Measurements from ENCODE around the gene NCEH1.
"Not testable (repeated sequence)": the region's sequence is repeated elsewhere in the genome, so short reads cannot be mapped to it uniquely, and the experiment has no call there.

Gene NCEH1

DNA sequence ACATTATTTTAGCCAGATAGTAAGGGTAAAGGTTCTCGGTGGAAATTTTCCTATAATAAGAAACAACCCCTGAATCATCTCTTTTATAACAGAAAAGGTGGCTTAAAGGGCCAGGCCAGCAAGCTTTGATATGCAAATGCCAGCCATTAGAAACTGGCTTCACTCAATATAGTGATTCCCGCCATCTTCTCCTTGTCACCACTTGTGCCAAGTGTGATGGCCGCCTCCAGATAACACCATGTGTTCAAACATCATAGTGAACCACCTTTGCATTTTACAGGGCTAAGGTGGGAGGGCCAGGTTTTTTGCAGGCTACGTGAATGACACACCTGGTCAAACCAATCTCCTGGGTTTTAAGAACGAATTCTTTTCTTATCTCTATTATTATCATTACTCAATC lies 31.3 kb downstream of the NCEH1 start:
- no peak for DNase-seq (ENCODE audit: extremely low read depth in 1 of 2, low read depth in 1 of 2)

DNA sequence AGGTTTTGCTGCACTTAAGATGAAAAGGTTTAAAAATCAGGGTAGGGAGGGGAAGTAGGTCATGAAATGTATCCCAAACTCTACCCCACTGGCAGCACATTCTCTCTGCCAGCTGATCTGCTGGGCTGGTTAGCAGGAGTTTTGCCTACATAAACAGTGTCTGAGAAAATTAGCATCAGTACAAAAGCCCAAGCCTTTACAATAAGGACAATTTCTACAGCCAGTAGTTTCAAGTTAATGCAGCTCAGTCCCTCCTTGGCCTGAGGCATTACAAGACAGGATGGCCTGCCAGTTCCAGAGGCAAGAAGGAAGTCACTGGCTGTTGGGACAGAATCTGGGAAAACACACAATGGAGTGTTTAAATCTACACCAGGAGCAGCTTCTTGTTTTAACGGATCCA lies 32.8 kb downstream of the NCEH1 start:
- DNase-seq (ENCODE audit: extremely low read depth in 1 of 2, low read depth in 1 of 2), result no peak

DNA sequence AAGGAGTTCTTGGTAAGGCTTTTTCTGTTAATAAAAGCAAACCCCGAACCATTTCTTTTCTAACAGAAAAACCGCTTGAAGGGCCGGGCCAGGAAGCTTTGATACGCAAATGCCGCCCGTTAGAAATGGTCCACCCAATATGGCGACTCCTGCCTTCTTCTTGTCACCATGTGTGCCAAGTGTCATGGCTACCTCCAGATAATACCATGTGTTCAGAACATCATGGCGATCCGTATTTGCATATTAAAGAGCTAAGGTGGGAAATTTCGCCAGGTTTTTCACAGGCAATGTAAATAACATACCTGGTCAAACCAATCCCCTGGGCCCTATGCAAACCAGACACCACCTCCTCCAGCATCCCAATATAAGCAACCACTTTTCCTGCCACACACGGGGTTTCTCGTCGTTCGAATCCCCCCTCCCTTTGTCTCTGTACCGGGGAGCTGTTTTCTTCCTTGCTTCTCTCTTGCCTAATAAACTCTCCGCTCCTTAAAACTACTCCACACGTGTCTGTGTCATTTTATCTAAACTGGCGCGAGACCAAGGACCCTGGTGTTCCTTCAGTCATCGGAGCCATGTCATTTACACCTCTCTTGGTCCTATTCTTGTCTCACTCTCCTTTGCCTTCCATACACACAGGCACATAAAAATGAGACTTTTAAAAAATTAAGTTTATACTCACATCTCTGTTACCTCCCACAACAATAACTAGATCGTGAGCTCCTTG lies 34.5 kb downstream of the NCEH1 start:
- no peak for DNase-seq (ENCODE audit: extremely low read depth in 1 of 2, low read depth in 1 of 2)

DNA sequence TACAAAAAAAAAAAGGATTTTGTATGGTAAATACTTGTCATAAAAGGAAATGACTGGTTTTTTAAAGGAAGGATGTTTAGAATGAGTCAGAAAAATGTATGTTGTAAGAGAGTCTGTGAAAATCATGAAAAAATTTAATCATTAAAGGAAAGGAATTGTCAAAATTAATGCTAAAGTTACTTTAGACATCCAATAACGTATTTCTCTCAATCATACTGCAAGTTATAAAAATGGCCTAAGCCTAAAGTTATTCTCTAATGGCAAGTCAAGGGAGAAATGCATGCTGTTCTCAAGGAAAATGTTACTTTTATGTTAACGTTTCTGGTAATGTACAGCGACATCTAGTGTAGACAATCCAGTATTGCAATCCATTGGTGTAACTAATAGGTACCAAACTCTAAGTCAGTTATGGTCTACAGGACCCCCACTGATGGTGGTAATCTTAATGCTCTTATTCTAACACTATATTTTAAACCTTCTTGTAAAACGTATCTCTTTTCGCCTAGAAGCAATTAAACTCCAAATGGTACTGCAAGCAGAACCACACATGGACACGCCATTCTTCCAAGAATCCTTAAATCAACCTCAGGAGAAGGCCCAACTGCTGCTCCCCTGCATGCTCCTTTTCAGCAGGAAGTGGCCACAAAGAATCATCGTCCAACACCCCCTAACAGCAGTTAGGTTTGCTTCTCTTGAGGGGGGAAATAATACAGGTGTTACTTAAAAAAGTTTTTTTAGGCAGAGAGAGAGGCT lies 35.2 kb downstream of the NCEH1 start:
- DNase-seq (ENCODE audit: extremely low read depth in 1 of 2, low read depth in 1 of 2), result no peak

DNA sequence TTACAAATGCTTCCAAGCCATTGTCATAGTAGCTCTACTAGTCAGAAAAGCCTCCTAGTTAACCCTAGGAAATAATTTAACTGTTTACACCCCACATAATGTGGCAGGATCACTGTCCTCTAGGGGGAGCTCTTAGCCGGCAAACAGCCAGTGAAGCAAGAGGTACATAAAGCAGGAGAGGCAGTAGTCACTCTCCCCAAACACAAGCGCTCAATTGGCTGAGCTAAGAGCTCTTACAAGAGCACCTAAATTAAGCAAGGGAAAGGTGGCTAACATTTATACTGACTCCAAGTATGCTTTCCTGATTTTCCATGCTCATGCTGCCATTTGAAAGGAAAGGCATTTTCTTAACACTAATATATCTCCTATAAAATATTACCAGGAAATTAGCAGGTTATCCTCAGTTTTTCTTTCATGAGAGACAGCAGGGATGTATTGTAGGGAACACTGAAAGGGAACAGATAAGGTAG lies 37.6 kb downstream of the NCEH1 start:
- DNase-seq (ENCODE audit: extremely low read depth in 1 of 2, low read depth in 1 of 2), result peak; percentile 13 to 56

DNA sequence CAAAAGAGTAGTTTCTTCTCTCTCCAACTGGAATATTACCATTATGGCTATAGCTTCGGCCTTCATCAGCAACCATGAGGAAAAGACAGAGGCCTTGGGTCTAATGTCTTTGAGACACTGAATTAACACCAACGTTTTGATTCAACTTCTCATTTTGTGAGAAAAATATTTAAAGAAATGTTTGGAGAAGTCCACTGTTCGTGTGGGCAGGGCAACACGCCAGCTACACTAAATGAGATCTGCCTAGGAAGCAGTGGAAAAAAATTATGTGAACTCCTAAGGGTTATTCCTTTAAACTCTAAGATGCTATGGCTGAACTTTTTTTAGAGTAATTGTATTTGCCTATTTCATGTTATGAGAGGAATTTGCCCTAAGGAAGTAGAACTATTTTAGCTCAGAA lies 41.8 kb downstream of the NCEH1 start:
- DNase-seq (ENCODE audit: extremely low read depth in 1 of 2, low read depth in 1 of 2), result no peak

DNA sequence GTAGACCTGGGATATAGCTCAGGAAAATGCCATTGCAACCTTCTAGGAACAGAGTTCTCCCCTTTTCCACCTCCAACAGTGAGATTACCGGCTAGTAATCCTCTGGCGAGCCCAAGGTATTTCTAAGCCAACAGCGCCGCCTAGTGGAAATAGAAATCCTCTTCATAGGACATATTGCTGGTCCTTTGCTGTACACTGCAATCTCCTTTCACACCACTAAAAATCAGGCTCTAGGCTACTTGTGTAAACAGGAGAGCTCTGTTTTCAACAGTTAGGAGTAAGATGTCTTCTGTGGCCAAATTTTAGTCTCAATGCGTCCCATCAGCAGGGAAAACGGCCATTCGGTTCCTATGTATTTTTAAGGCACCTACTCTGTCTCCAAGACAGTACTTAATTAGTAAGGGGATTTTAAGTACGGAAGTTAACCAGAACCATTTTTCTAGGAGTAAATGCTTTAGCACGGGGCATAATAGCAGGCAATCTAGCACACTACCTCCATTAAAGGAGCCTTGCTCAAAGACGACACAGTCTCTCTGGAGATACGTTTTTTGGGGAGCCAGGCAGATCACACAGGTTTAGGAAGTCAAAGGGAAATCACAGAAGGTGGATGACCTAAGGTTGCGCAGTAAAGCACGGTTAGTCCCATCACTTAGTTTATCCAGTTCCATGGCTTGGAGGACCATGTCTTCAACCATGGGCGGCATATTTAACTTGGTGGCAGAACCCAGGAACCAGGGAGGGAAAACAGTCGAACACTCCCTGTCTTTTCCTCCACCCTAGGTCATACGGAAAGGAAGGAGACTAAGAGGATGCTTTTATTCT lies 43.8 kb downstream of the NCEH1 start:
- peak; percentile 17 to 66 for DNase-seq (ENCODE audit: extremely low read depth in 1 of 2, low read depth in 1 of 2)

DNA sequence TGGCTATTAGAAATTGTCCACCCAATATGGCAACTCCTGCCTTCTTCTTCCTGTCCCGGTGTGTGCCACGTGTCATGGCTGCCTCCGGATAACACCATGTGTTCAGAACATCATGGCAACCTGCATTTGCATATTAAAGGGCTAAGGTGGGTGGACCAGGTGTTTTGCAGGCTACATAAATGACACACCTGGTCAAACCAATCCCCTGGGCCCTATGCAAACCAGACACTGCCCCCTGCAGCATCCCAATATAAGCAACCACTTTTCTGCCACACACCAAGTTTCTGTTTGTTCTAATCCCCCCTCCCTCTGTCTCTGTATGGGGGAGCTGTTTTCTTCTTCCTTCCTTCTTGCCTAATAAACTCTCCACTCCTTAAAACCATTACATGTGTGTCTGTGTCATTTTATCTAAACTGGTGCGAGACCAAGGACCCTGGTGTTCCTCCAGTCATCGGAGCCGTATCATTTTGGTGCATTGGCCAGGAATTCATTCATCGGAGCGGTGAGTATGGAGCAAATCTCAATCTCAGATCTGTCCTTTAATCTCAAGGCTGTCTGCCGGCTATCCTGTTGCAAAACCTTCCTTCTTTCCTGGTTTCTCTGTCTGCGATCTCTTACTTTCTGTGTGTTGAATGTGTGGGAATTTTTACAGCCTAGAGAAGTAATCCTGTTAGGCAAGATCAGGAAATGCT lies 44.5 kb downstream of the NCEH1 start:
- no peak for DNase-seq (ENCODE audit: extremely low read depth in 1 of 2, low read depth in 1 of 2)

DNA sequence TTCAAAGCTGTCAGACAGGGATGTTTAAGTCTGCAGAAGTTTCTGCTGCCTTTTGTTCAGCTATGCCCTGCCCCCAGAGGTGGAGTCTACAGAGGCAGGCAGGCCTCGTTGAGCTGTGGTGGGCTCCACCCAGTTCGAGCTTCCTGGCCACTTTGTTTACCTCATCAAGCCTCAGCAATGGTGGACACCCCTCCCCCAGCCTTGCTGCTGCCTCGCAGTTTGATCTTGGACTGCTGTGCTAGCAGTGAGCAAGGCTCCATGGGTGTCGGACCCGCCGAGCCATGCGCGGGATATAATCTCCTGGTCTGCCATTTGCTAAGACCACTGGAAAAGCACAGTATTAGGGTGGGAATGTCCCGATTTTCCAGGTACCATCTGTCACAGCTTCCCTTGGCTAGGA lies 45.4 kb downstream of the NCEH1 start:
- DNase-seq (ENCODE audit: extremely low read depth in 1 of 2, low read depth in 1 of 2), result not testable (repeated sequence)

DNA sequence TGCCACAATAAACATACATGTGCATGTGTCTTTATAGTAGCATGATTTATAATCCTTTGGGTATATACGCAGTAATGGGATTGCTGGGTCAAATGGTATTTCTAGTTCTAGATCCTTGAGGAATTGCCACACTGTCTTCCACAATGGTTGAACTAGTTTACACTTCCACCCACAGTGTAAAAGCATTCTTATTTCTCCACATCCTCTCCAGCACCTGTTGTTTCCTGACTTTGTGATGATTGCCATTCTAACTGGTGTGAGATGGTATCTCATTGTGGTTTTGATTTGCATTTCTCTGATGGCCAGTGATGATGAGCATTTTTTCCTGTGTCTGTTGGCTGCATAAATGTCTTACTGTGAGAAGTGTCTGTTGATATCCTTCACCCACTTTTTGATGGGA lies 50.4 kb downstream of the NCEH1 start:
- DNase-seq (ENCODE audit: extremely low read depth in 1 of 2, low read depth in 1 of 2), result not testable (repeated sequence)

DNA sequence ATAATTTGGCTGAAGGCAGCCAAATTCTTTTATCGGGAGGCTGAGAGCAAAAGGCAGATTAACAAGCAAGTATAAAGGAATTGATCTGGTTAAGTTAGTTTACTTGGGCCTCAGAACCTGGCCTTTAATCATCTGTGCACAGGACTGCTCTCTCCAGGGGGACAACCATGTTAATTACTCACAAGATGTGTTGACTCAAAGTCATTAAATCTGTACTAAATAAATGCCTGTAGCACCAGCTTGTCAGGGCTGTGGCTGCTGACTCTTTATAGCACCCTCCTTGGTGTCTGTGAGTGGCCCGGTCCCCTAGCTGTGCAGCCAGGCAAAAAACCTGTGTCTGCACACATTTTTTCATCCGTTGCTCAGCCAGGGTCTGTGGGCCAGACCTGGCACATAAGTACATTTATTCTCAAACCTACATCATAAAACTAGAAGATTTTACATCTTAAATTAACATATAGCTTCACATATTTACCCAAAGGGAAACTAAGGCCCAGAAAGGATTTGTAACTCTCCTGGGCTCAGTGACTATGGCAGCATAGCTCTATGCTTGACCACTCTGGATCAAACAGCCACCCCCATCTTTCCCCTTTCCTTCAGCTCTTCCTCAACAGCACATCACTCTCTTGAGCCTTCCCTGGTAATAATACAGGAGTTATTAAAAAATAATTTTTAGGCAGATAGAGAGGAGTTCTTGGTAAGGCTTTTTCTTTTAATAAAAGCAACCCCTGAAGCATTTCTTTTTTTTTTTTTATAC lies 51.4 kb downstream of the NCEH1 start:
- DNase-seq (ENCODE audit: extremely low read depth in 1 of 2, low read depth in 1 of 2), result no peak

DNA sequence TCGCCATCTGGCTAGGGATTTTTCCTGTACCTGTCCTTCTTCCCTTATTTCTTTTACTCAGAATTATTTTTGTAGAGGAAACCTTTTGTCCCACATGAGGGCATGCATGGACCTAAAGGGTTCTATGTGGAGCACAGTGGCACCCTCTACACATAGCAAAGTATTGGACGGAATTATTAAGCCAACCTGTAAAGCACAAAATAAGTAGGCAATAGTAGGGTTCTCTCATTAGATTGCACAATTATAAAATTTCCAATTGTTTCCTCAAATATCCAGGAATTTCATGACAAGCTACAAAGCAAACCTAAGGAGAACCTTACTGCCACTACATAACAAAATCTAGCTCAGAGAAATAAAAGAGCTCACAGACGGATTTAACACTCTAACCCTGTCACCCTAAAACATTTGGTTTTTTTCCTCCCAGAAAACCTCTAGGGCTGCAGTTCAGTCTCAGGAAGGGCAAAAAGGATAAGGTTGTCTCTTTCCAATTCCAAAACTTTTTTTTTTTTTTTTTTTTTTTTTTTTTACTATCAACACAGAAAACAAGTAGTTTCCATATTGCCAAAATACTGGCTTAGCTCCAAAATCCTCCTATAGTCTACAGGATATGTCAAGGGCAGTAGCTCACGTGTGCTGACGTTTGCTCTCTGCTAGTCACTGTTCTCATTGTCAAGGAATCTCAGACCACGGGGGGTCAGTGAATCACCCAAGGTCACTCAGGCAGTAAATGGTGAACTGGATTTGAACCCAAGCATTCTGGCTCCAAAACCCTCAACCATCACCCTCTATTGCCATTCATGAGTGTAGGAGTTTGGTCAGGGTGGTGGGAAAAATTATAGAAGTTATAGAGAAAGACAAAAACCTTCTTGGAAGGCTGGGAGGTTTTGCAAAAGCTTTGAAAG lies 52.3 kb downstream of the NCEH1 start:
- no peak for DNase-seq (ENCODE audit: extremely low read depth in 1 of 2, low read depth in 1 of 2)

DNA sequence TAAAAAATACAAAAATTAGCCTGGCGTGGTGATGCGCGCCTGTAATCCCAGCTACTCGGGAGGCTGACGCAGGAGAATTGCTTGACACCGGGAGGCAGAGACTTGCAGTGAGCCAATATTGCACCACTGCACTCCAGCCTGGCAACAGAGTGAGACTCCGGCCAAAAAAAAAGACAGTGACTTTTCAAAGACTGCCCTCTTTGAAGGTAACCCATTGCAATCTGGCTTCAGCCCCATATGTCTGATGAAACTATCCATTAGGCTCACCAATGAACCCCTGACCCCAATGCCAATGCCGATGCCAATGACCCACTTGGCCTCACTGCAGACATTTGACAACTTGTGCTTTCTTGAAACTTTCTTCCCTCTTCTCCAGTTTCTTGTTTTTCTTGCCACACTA lies 54.3 kb downstream of the NCEH1 start:
- no peak for DNase-seq (ENCODE audit: extremely low read depth in 1 of 2, low read depth in 1 of 2)

DNA sequence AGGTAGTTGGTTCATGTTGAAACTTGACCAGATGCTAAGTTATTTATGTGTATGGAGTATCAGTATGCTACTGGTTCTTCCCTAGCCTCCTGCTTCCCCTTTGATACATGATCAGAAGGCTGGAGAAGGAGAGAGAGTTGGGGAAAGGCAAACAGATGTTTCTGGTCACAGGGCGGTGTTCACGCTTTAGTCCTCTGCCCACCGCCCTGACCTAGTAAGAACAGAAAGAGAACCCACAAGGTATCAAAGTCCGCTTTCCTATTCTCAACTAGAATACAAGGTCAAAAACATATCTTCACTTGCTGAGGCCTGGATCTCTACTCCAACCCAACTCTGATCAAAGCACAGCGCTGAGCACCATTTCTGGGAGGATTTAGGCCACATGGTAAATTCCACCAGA lies 55.5 kb downstream of the NCEH1 start:
- no peak for DNase-seq (ENCODE audit: extremely low read depth in 1 of 2, low read depth in 1 of 2)

DNA sequence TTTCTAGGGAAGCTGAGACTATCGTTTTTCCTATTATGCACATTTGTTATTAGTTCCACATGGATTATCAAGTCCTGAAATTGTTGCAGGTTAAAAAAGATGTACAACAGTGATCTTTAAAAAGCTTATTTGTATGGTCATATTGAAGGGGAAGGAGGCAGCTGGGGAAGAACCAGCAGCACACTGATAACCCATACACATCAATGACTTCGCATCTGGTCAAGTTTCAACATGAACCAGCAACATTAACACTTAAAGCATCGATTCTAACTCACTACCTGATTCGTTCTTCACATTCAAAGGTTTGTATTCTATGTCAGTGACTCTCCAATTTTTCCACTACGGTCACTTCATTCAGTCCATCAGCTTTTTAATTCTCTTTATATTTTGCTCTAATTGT lies 56.4 kb downstream of the NCEH1 start:
- DNase-seq (ENCODE audit: extremely low read depth in 1 of 2, low read depth in 1 of 2), result no peak

DNA sequence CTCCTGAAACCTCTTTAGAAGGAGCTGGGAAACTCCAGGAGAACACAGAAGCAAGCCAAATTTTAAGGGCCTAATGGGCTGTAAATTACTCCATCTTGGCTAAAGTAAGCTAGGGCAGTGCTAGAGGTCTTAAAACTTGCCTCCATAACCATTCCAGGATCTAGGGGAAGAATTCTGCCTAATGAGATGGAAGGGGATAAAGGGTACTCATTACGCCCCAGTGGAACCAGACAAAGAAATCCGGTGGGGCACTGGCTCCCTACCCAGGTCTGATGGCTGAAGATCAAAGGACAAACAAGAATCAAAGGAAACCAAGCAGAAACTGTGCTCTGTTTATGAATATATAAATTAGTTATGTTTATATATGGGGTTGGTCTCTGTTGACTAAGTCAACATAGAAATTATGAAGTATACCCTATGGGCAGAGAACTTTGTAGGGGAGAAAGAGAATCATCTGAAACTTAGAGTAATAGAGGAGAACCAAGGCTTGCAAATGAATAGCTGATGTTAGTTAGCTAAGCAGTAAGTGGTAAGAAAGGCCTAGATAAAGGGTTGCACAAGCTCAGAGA lies 57.8 kb downstream of the NCEH1 start:
- no peak for DNase-seq (ENCODE audit: extremely low read depth in 1 of 2, low read depth in 1 of 2)

DNA sequence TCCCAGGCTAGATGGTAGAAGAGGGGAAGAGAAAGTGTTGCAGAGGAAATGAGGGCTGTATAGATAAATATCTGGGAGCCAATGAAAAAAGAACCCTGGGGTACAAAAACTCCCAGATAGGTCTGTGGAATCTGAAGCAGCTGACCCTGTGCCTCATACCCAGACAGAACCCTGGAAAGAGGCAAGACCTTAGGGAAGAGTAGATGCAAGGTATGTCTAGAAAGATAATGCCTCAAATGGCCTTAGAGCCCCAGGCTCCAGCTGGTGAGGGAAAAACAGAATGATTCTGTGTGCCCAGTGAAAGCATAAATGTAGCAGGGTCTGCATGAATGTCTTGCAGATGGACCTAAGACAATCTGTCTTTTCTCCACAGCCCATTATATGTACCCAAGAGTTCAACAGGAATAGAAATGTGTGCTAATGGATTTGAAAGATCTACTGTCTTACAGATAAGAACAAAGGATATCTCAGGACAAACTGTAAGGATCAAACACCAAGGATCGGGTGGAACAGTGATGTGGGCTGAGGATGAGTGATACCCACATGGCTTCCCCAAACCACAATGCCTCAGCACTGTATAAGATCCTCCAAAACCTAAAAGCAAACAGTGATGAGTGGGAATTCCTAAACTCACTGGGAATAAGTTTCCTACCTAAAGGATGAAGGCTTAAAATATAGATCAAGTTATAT lies 58.8 kb downstream of the NCEH1 start:
- DNase-seq (ENCODE audit: extremely low read depth in 1 of 2, low read depth in 1 of 2), result no peak

DNA sequence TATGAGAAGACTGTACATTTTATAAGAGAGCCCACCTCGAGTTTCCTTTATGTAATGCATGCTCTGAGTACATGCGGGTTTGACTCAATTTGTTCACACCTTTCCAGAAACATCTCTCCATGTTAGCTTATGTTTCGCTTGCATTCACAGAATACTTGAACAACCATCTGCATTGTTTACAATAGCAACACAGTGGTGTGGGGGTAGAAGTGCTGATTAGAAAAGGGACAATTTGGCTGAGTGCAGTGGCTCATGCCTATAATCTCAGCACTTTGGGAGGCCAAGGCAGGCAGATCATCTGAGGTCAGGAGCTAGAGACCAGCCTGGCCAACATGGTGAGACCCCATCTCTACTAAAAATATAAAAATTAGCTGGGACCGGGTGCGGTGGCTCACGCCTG lies 60.9 kb downstream of the NCEH1 start:
- no peak for DNase-seq (ENCODE audit: extremely low read depth in 1 of 2, low read depth in 1 of 2)
